Measurements from ENCODE around the gene TMEM91. TPM values are rescaled to one million over a fixed set of nuclear protein-coding genes. Genes with fewer than 3 reads are reported as not detected.

TMEM91 gene
- total RNA-seq, 1 donor from 2014 or later = 7.4 TPM

GRCh38 chr19:41420101-41420880 lies 44.0 kb downstream of the TMEM91 start:
- Histone ChIP-seq H3K4me2 (ENCODE audit: low read length) (no peak overlapping the region), H3K4me3 (ENCODE audit: insufficient read depth, low read depth, low read length) (no peak overlapping the region), H3K27me3 (ENCODE audit: insufficient read depth, low read length) (no peaks in the 10 kb centered on the region), H3K4me1 (ENCODE audit: insufficient read depth, low read length) (no peaks in the 10 kb centered on the region), H3K79me2 (ENCODE audit: insufficient read depth, low read length) (no peaks in the 10 kb centered on the region), H4K20me1 (ENCODE audit: insufficient read depth, low read length) (no peaks in the 10 kb centered on the region), H3K27ac (ENCODE audit: low read depth, low read length) (no peak overlapping the region), H2AFZ (ENCODE audit: low read depth, low read length) (no peak overlapping the region), H3K9me3 (ENCODE audit: insufficient read depth, low read depth, low read length) (no peaks in the 10 kb centered on the region), H3K9ac (ENCODE audit: low read length) (no peak overlapping the region), H3K36me3 (ENCODE audit: insufficient read depth, low read length) (peaks cover 4% of the 10 kb centered on the region)
- H3K9me3 Mint-ChIP-seq (ENCODE audit: unreplicated experiment) = no peaks in the 10 kb centered on the region
- FAIRE-seq (no peak), DNase-seq (ENCODE audit: low read depth) (no peak)
- H3K4me1 Mint-ChIP-seq (ENCODE audit: low read depth, unreplicated experiment) = no peaks in the 10 kb centered on the region
- H3K4me3 Mint-ChIP-seq (ENCODE audit: unreplicated experiment) = no peak overlapping the region
- peaks cover 21% of the 10 kb centered on the region for H3K36me3 Mint-ChIP-seq (ENCODE audit: low read depth, unreplicated experiment)
- H3K27me3 Mint-ChIP-seq (ENCODE audit: low read depth, unreplicated experiment) = no peaks in the 10 kb centered on the region
- TF ChIP-seq EZH2 (IDR thresholded peaks at IDR 0.05; ENCODE audit: insufficient read depth, low read length) (no peak), CTCF (IDR thresholded peaks at IDR 0.05; ENCODE audit: insufficient read depth, low read depth, low read length) (no peak)
- H3K27ac Mint-ChIP-seq (ENCODE audit: unreplicated experiment) = no peak overlapping the region

GRCh38 chr19:41421314-41421713 lies 45.0 kb downstream of the TMEM91 start:
- Histone ChIP-seq H3K27me3 (ENCODE audit: insufficient read depth, low read length) (no peaks in the 10 kb centered on the region), H3K4me3 (ENCODE audit: insufficient read depth, low read depth, low read length) (no peak overlapping the region), H3K4me2 (ENCODE audit: low read length) (no peak overlapping the region), H2AFZ (ENCODE audit: low read depth, low read length) (no peak overlapping the region), H3K4me1 (ENCODE audit: insufficient read depth, low read length) (no peaks in the 10 kb centered on the region), H3K9ac (ENCODE audit: low read length) (no peak overlapping the region), H4K20me1 (ENCODE audit: insufficient read depth, low read length) (no peaks in the 10 kb centered on the region), H3K27ac (ENCODE audit: low read depth, low read length) (no peak overlapping the region), H3K79me2 (ENCODE audit: insufficient read depth, low read length) (no peaks in the 10 kb centered on the region), H3K9me3 (ENCODE audit: insufficient read depth, low read depth, low read length) (no peaks in the 10 kb centered on the region), H3K36me3 (ENCODE audit: insufficient read depth, low read length) (peaks cover 4% of the 10 kb centered on the region)
- no peak for DNase-seq (ENCODE audit: low read depth)
- H3K36me3 Mint-ChIP-seq (ENCODE audit: low read depth, unreplicated experiment) = peaks cover 23% of the 10 kb centered on the region
- H3K9me3 Mint-ChIP-seq (ENCODE audit: unreplicated experiment) = no peaks in the 10 kb centered on the region
- no peaks in the 10 kb centered on the region for H3K4me1 Mint-ChIP-seq (ENCODE audit: low read depth, unreplicated experiment)
- no peak for TF ChIP-seq EZH2 (IDR thresholded peaks at IDR 0.05; ENCODE audit: insufficient read depth, low read length)
- H3K27me3 Mint-ChIP-seq (ENCODE audit: low read depth, unreplicated experiment) = no peaks in the 10 kb centered on the region
- H3K4me3 Mint-ChIP-seq (ENCODE audit: unreplicated experiment) = peak overlapping the region; percentile 20
- FAIRE-seq = no peak
- H3K27ac Mint-ChIP-seq (ENCODE audit: unreplicated experiment) = no peak overlapping the region

- Histone ChIP-seq H3K27me3 (ENCODE audit: insufficient read depth, low read length) (no peaks in the 10 kb centered on the region), H3K4me3 (ENCODE audit: insufficient read depth, low read depth, low read length) (no peak overlapping the region), H3K79me2 (ENCODE audit: insufficient read depth, low read length) (no peaks in the 10 kb centered on the region), H2AFZ (ENCODE audit: low read depth, low read length) (no peak overlapping the region), H3K4me1 (ENCODE audit: insufficient read depth, low read length) (peaks cover 2% of the 10 kb centered on the region), H3K9ac (ENCODE audit: low read length) (no peak overlapping the region), H3K9me3 (ENCODE audit: insufficient read depth, low read depth, low read length) (no peaks in the 10 kb centered on the region), H4K20me1 (ENCODE audit: insufficient read depth, low read length) (no peaks in the 10 kb centered on the region), H3K4me2 (ENCODE audit: low read length) (no peak overlapping the region), H3K27ac (ENCODE audit: low read depth, low read length) (no peak overlapping the region), H3K36me3 (ENCODE audit: insufficient read depth, low read length) (peaks cover 4% of the 10 kb centered on the region)
- no peak for DNase-seq (ENCODE audit: low read depth)
- Mint-ChIP-seq H3K27me3 (ENCODE audit: low read depth, unreplicated experiment) (no peaks in the 10 kb centered on the region), H3K9me3 (ENCODE audit: unreplicated experiment) (no peaks in the 10 kb centered on the region), H3K27ac (ENCODE audit: unreplicated experiment) (no peak overlapping the region), H3K36me3 (ENCODE audit: low read depth, unreplicated experiment) (peaks cover 24% of the 10 kb centered on the region), H3K4me3 (ENCODE audit: unreplicated experiment) (no peak overlapping the region), H3K4me1 (ENCODE audit: low read depth, unreplicated experiment) (peaks cover 2% of the 10 kb centered on the region)
- no peak for TF ChIP-seq EZH2 (IDR thresholded peaks at IDR 0.05; ENCODE audit: insufficient read depth, low read length)
- TF ChIP-seq CTCF (IDR thresholded peaks at IDR 0.05; ENCODE audit: insufficient read depth, low read depth, low read length) = no peak
- FAIRE-seq = no peak
These were observed 45.6 kb downstream of the TMEM91 start for GRCh38 chr19:41421973-41422372.
